ENCODE measurements around the gene MTF2.
"Not testable (repeated sequence)": the region's sequence is repeated elsewhere in the genome, so short reads cannot be mapped to it uniquely, and the experiment has no call there.

MTF2 gene

DNA sequence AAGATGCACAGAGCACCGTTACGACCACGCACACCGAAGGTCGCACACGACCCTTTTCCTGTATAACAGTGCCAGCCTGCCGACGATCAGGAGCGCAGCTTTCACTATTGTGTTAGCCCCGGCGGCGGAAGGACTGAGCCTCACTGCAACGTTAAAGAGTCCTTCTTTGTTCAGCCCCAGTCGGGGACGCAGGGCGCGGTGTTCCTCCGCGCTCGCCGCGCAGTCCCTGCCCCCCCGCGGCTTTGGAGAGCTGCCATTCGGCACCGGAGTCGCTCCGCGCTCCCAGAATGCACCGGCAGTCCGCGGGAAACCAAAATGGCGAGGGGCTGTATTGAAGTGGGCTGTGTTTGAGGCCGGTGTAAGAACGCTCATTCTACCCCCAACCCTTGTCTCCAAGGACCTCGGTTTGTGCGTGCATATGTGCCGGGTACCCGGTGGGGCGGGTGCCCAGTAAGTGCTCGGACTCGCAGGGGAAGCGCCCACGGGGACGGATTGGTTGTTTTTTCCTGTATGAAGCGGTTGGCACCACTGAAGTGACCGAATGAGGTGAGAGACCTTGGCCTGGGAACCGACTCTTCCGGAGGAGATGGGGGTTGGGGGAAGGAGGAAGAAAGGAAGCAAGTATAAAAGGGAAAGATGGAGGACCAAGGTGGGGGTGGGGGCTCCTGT lies at the start of gene MTF2:
TSS of gene MTF2 (plus strand) at position 298 of the 669 bp plus-strand sequence. CDS start at position 542, 244 bp downstream.
- peak; percentile 84 to 90 for DNase-seq (ENCODE audit: low read depth in 1 of 2, low spot score in 1 of 2)

DNA sequence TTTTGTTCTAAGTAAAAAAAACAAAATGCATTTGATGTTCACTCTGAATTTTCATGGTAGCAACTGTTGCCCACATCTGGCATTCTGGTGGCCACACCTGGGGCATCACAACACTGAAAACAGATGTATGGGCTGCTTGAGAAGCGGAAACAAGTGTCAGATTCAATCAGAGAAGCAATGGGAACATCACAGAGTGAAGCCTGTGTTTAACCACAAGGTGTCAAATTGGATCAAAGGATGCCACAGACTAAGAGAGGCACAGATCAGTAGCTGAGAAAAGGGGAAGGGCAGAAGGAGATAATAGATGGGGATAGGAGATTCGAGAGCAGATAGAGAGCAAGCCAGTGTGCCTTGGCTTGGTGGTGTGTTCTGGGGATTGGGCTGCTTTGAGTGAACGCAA lies 49.8 kb upstream of the MTF2 start:
- DNase-seq (ENCODE audit: low read depth in 1 of 2, low spot score in 1 of 2): no peak

DNA sequence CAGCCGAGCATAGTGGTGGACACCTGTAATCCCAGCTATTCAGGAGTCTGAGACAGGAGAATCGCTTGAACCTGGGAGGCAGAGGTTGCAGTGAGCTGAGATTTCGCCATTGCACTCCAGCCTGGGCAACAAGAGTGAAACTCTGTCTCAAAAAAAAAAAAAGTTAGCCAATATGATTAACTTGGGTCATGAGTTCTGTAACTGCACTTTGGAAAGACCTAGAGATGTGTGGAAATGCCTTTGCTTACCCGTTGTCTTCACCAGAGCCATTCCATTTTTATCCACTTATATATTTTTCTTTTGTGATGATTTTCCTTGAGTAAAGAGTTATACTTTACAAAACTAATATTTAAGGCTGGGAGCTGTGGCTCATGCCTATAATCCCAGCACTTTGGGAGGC lies 48.9 kb upstream of the MTF2 start:
- DNase-seq (ENCODE audit: low read depth in 1 of 2, low spot score in 1 of 2): not testable (repeated sequence)

DNA sequence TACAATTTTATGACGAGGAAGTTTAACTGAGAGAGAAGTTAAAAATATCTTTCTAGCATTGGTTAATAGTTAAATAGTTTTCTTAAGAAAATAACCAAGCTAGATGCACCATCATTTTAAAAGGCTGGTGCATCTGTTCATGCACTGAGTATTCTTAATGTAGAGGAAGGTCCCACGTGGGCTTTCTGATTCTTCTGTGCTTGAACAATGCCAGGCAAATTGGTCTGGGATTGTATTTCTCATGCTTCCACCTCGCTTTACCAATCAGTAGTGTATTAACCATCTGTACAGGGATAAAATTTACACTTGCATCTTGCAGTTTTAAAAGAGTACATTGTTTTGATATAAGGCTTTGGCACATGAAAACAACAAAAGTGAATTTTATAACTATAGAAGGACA lies 47.4 kb upstream of the MTF2 start:
- no peak for DNase-seq (ENCODE audit: low read depth in 1 of 2, low spot score in 1 of 2)

DNA sequence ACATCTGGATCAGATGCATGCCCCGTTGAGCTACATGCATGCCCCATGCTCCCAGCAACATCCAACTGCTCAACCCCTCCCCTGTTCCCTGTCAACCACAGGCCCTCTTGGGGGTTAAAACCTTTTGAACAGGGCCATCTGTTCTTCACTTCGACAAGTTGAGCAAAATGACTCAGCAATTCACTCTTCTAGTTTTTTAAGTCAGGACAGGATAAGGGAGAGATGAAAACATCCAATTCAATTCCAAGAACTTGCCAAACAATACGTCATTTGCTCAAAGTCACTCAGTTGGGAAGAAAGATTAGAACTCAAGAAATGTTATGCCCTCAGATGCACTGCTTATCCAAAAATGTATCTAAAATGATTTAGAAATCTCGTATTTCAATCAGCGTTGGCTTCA lies 46.1 kb upstream of the MTF2 start:
- DNase-seq (ENCODE audit: low read depth in 1 of 2, low spot score in 1 of 2): no peak

DNA sequence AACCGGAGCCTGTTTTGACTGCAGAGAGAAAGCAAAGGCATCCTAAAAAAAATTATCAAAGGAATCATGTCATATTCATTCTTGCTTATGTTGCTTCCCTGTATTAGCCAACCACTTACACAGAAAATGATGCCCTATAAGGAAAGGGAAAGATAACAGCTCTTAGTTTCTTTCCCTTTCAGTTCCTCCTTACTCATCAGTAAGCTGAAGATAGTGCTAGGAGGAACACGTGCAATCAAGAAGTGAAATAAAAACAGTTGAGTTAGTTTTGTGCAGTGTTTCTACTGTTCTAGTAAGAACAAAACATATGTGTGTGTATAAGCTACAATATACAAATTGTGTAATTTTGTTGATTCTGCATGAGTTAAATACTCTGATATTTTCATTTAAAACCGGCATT lies 45.3 kb upstream of the MTF2 start:
- DNase-seq (ENCODE audit: low read depth in 1 of 2, low spot score in 1 of 2): no peak

DNA sequence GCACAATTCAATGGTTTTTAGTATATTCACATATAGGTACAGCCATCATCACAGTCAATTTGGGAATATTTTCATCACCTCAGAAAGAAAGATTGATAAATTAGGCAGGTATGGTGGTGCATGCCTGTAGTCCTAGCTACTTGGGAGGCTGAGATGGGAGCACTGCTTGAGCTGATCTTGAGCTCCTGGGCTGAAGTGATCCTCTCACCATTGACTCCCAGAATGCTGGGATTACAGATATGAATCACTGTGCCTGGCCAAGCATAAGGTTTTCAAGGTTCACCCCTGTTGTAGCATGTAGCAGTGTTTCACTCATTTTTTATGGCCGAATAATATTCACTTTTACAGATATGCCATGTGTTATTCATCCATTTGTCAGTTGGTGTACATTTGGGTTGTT lies 44.7 kb upstream of the MTF2 start:
- no peak for DNase-seq (ENCODE audit: low read depth in 1 of 2, low spot score in 1 of 2)

DNA sequence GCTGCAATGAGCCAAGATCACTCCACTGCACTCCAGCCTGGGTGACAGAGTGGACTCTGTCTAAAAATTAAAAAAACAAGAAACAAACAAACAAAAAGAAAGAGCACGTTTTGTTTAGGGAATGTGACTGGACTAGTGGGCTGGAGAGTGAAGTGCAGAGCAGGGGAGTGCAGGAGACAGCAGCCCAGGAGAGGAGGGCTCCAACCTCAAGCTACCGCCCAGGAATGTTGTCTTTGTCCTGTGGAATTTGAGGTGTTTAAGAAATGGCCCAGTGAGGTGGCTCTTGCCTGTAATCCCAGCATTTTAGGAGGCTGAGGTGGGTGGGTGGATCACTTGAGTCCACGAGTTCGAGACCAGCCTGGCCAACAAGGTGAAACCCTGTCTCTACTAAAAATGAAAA lies 42.4 kb upstream of the MTF2 start:
- DNase-seq (ENCODE audit: low read depth in 1 of 2, low spot score in 1 of 2): no peak

DNA sequence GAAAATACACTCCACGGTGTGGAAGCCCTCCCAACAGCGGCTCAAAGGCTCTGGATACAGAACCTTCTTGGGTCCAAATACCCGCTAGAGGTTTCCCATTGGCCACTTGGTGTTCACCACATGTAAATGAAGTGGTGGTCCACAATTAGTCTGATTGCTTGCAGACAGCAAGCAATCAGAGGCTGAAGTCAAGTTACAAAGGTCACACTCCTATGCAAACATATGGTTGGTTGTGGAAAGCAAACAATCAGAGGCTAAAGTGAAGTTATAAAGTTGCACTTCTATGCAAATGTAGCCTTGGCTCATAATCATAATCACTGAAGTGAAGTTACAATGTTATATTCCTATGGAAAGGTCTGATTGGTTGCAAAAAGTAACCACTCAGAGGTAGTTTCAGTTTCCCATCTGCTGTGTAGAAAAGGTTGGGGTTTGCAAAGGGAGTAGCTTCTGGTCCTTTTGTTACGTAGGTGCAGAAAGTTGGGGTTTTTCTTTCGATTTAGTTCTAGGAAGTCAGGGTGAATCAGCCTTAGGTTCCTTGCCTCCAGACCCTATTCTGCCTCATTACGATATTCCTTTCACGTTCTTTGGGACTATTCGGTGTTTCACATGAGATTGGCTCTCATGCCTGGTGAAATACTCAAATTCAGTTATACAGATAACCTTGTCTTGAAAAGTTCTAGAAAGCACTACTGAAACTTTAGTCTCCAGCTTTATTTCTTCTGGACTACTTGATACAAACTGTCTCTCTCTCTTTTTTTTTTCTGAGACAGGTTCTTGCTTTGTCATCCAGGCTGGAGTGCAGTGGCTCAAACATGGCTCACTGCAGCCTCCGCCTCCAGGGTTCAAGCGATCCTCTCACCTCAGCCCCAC lies 36.7 kb upstream of the MTF2 start:
- DNase-seq (ENCODE audit: low read depth in 1 of 2, low spot score in 1 of 2): no peak

DNA sequence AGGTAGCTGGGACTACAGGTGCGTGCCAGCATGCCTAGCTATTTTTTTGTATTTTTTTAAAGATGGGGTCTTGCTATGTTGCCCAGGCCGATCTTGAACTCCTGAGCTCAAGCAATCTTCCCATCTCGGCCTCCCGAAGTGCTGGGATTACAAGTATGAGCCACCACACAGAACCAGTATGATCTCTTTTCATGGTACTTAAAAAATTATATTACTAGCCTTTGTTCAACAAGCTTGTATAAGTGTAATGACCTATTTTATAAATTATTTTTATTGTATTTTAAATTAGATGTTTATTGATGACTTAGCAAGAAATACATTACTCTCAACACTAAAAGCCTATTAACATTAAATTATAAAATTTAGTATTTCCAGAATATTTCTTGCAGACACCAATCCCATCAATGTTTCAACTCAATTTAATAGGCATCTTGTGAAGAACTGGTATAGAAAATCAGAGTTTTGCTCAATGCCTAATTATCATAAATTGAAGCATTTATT lies 36.0 kb upstream of the MTF2 start:
- no peak for DNase-seq (ENCODE audit: low read depth in 1 of 2, low spot score in 1 of 2)

DNA sequence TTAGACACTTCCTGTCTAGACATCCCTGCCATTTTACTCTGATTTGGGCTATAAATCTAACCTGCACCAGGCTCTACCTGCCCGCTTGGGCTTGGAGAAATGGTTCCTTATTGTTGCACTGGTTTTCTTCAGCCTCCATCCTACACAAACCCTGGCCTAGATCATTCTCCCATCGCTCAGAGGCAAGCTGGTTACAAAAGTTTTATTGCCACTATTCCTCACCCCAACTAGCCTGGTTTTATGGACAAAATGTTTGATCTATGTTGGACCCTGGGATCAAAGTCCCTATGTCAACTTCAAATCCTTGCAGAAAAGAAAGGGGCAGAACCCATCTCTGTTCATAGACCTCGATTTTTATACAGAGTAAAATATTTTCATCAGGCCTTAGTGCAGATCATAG lies 31.5 kb upstream of the MTF2 start:
- no peak for DNase-seq (ENCODE audit: low read depth in 1 of 2, low spot score in 1 of 2)

DNA sequence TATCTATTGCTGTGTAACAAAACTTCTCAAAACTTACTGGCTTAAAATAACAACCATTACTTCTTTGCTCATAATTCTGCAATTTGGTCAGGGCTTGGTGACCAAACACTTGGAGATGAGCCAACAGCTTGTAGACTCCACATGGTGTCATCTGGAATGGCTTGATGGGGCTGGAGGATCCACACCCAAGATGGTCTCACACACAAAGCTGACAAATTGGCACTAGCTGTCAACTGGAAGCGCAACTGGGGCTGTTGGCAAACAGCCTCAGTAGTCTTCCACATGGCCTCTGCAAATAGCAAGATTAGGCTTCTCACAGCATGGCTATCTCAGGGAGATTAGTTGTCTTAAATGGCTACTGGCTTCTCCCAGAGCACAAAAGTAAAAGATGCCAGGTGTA lies 27.1 kb upstream of the MTF2 start:
- no peak for DNase-seq (ENCODE audit: low read depth in 1 of 2, low spot score in 1 of 2)

DNA sequence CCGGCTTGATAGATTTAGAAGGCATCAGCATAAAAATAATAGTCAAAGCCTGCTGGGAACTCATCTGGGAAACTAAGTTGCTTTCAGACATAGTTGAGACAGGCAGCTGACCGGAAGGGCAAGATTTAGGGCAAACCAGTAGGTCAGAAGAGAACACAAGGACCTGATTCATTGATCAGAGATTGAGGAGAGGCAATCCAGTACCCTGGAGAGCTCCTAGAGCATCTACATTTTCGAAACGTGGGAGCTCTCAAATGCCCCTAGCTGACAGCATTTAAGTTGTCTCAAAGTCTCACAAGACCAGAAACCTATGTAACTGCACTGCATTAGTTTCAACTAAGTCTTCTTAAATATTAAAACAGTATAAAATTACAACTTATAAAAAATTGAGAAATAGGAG lies 22.9 kb upstream of the MTF2 start:
- DNase-seq (ENCODE audit: low read depth in 1 of 2, low spot score in 1 of 2): no peak

DNA sequence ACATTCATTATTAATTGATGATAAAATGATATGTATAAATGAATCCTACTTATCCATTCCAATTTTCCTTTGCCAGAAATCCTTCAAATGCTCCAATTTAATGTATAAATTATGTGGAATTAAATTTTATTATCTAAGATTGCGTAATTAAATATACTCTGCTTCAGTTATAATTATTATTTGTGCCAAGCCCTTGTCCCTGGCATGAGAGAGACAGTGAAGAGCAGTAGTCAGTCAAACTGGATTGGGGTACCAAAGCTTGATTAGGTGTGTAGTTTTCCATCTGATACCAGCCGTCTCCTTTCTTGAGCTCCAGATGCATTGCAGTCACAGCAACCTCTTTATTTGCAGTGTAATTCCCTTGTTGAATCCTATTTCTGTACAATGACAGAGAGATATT lies 22.4 kb upstream of the MTF2 start:
- DNase-seq (ENCODE audit: low read depth in 1 of 2, low spot score in 1 of 2): no peak

DNA sequence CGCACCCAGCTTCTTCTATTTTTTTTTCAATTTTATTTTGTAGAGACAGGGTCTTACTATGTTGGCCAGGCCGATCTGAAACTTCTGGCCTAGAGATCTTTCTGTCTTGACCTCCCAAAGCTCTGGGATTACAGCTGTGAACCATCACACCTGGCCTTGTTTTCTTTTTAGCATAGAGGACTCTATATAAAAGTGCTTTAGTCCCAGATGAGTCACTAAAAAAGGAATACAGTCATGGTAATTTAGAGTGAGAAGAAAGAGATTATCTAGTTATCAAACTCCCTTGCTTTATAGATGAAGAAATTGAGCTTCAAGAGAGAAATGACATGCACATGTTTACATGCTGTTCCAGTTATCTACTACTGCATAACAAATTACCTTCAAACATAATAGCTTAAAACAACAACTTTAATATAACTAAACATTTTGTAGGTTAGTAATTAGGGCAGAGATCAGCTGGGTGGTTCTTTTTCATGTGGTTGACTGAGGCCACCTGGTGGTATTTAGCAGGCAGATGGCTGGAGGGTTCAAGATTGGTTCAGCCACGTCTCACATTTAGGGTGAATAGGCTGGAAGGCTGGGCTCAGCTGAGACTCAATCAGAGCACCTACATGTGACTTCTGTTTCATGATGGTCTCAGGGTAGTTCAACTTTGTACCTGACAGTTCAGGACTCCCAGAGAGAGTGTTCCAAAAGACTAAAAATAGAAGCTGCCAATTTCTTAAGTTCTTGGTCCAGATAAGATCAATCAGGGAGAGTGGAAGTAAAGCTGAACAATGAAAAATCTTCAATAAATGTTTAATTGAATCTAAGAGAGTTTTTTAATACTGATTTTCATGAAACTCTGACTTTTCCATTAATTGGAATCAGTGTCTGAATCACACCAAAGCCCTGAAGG lies 16.9 kb upstream of the MTF2 start:
- no peak for DNase-seq (ENCODE audit: low read depth in 1 of 2, low spot score in 1 of 2)

DNA sequence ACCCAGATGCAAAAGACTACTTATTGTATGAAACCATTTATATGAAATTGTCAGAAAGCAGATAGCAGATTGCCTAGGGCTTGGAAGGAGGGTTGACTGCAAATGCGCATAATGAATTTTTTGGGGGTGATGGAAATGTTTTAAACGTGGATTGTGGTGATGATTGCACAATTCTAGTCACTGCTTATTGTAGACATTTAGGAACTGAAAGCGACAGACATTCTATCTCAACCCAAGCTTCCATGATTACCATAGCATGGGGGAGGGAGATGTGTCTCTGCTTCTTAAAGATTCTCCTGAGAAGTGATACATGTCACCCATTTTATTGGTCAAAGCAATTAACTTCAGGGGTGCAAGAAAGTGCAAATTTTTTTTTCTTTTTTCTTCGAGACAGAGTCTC lies 2.8 kb upstream of the MTF2 start:
- DNase-seq (ENCODE audit: low read depth in 1 of 2, low spot score in 1 of 2): no peak

DNA sequence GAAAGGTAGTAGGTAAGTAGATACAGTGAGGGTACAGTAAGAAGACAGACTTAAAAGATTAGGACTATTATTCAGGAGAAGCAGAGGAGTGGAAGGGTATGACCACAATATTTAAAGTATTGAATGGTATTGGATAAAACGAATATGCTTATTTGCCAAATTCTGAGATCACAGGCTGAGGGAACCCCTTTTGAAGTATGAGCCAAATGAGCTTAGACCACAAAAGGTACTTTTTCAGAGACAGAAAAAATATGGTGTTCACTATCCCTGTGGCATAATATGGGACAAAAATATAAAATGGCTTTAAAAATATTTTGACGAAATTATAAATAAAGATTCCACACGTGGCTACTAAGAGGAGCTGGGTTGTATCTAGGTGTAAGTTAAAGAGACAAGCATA lies 880 bp upstream of the MTF2 start:
- DNase-seq (ENCODE audit: low read depth in 1 of 2, low spot score in 1 of 2): no peak

DNA sequence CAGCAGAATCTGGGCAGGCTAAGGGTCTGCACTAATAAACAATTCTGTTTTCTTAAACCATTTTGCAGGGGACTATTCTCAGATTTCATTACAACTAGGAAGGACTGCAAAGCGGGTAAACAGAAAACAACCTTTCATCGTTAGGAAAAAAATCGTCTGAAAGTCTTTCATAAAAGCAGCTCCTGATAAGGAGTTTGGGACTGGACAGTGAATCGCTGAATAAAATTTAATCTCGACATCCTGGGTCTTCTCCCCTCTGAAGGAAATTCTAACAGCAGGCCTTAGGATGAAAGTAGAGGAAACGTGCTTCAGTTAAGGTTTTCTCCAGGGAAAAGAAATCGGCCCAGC lies 471 bp upstream of the MTF2 start:
- DNase-seq (ENCODE audit: low read depth in 1 of 2, low spot score in 1 of 2): no peak

DNA sequence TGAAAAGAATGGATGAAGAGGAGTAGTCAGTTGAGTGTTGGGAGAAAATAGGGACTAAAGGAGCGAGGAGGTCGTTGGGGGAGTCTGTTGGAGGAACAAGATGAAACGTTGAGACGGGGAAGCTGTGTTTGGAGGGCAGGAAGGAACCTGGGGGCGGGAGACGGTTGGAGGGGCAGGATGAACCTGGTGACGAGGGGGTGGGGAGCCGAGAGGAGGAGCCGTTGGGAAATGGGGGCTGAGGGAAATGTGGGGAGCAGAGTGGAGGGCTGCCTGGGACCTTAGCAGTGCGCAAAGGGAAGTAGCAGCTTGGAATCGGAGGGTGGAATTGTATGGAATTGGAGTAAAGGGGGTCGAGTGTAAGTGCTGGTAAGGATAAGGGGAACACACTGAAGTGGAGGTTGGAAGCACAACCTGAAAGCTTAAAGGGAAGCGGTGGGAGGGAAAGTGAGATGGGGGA lies 630 bp downstream of the MTF2 start:
- no peak for DNase-seq (ENCODE audit: low read depth in 1 of 2, low spot score in 1 of 2)

DNA sequence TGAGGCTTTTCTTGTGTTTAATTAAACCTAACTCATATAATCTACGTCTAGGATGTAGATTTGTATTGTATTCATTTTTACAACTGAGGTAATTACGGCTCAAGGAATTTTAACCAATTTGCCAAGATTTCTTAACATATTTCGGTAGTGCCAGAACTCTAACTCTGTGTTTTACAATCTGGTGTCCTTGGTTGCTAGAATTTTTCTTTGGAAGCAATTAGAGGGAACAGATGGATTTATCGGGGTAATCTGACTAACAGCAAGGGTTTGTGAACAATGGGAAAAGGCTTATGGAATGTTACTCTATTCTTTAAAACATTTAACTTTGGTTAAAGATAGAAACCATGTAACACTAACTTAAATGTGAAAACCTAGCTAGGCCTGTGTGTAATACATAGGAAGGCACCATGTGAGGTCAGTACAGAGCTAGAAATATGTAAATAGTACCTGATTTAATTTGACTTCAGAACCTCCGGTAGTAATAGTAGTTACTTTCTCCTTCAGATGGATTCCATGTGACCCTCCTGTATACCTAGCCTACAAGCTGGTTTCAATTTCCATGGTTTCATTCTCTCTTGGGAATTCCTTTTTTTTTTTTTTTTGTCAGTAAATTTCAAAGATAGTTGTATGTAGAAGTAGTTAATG lies 1.2 kb downstream of the MTF2 start:
- DNase-seq (ENCODE audit: low read depth in 1 of 2, low spot score in 1 of 2): no peak

DNA sequence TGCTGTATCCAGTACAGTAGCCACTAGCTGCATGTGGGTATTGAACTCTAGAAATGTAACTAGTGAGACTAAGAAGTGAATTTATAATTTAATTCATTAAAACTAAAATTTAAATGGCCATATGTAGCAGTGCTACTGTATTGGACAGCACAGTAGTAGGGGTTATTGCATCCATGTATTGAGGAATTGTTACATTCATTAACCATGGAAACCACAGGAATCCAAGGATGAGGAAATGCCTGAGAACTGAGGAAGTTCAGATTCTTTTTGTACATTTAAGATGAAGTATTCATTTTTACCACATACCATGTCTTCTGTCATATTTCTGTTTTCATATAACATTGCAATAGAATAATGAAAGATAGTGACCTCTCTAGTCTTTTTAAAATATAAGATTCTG lies 2.6 kb downstream of the MTF2 start:
- no peak for DNase-seq (ENCODE audit: low read depth in 1 of 2, low spot score in 1 of 2)

All from activated T-helper 1 cell treated with anti-CD3 and anti-CD28 coated beads, Interleukin-2, amount 50 U/mL, for 16 hours (primary cell).